ENCODE data around the gene FBXL22. TPM values are rescaled to one million over a fixed set of nuclear protein-coding genes. Genes with fewer than 3 reads are reported as not detected.

Gene FBXL22
- total RNA-seq, 2 donors from 2014 or later = 12.5 to 39.6 TPM

DNA sequence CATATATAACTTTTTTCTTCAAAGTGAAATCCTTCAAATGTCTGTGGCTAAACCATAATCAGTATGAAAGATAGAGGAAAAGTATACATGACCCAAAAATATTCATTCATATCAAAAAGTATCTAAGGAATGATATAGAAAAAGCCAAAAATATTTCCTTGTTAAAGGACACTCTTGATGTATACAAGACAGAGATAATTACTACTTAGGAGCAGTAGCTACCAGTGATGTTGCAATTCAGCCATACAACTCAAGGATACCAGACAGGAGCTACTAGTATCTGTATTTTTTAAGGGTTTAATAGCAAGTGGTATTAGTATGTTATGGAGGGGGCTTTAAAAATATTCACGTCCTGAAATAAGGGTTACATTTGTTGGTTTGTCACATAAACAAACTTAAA lies 37.0 kb downstream of the FBXL22 start:
- 90% methylated on average over 1 of the region's 1 CpG for WGBS
- H3K27ac ChIP-seq = no peak overlapping the region
- H3K4me1 ChIP-seq (replicated peaks) = no peaks in the 10 kb centered on the region
- no peaks in the 10 kb centered on the region for H3K9me3 ChIP-seq
- intact Hi-C loops (cut with DNase I) = no loop called here
- no peaks in the 10 kb centered on the region for H3K36me3 ChIP-seq
- H3K4me3 ChIP-seq = no peak overlapping the region
- H3K27me3 ChIP-seq (replicated peaks; ENCODE audit: insufficient read depth) = no peaks in the 10 kb centered on the region
- TF ChIP-seq POLR2AphosphoS5 (IDR thresholded peaks at IDR 0.05) = no peak
- TF ChIP-seq, protein P1, sequence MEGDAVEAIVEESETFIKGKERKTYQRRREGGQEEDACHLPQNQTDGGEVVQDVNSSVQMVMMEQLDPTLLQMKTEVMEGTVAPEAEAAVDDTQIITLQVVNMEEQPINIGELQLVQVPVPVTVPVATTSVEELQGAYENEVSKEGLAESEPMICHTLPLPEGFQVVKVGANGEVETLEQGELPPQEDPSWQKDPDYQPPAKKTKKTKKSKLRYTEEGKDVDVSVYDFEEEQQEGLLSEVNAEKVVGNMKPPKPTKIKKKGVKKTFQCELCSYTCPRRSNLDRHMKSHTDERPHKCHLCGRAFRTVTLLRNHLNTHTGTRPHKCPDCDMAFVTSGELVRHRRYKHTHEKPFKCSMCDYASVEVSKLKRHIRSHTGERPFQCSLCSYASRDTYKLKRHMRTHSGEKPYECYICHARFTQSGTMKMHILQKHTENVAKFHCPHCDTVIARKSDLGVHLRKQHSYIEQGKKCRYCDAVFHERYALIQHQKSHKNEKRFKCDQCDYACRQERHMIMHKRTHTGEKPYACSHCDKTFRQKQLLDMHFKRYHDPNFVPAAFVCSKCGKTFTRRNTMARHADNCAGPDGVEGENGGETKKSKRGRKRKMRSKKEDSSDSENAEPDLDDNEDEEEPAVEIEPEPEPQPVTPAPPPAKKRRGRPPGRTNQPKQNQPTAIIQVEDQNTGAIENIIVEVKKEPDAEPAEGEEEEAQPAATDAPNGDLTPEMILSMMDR (IDR thresholded peaks at IDR 0.05) = no peak
- no peak for TF ChIP-seq POLR2A (IDR thresholded peaks at IDR 0.05)
- DNase-seq (ENCODE audit: low spot score) = no peak

DNA sequence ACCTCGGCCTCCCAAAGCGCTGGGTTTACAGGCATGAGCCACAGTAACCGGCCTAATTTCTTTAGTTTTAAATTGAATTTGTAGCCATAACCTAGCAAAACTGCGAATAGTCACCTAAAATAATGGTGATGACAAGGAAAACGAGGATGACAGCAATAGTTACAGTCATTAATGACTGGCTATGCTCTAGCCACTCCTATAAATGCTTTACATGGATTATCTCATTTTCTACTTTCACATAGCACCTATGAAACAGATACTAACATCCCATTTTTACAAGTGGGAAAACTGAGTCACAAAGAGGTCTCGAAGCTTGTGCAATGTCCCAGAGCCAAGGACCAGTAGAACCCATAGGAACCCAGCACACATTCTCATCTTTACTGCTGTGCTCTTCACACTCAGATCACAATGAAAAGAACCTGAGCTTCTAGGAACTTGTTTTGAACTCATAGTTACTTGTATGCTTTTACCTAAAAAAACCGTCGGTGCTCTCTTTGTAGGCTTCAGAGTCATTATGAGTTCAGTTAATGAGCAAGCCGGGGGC lies 39.4 kb downstream of the FBXL22 start:
- Histone ChIP-seq H3K4me1 (replicated peaks) (no peaks in the 10 kb centered on the region), H3K9me3 (no peaks in the 10 kb centered on the region), H3K36me3 (peaks cover 0 to 3% of the 10 kb centered on the region in 2 donors), H3K27me3 (replicated peaks; ENCODE audit: insufficient read depth) (no peaks in the 10 kb centered on the region), H3K27ac (no peak overlapping the region), H3K4me3 (no peak overlapping the region)
- DNase-seq (ENCODE audit: low spot score) = no peak
- WGBS = 97% methylated on average over 9 of the region's 9 CpGs
- no peak for TF ChIP-seq POLR2A (IDR thresholded peaks at IDR 0.05)
- TF ChIP-seq POLR2AphosphoS5 (IDR thresholded peaks at IDR 0.05) = no peak
- TF ChIP-seq, protein P1 (IDR thresholded peaks at IDR 0.05) = no peak
- intact Hi-C loops (cut with DNase I) = no loop called here

DNA sequence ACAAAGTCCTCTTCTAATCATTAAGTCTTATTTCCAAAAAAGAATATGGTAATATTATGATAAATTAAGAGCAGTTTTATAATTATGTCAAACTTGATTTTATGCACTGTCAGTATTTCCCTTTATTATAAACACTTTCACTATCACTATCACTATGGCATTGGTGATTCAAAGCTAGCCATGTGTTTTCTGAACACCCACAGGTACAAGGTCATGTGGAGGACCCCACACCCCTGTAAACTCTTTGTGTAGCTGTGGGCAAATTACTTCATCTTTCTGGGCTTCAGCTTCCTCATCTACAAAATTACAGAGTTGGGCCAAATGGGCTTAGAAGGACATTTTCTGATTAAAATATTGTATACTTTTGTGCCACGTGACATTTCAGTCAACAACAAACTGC lies 41.7 kb downstream of the FBXL22 start:
- H3K36me3 ChIP-seq = peaks cover 0 to 3% of the 10 kb centered on the region in 2 donors
- H3K27me3 ChIP-seq (replicated peaks; ENCODE audit: insufficient read depth) = no peaks in the 10 kb centered on the region
- H3K4me3 ChIP-seq = no peak overlapping the region
- TF ChIP-seq, protein P1 (IDR thresholded peaks at IDR 0.05) = no peak
- no peak for TF ChIP-seq POLR2A (IDR thresholded peaks at IDR 0.05)
- no peak for TF ChIP-seq POLR2AphosphoS5 (IDR thresholded peaks at IDR 0.05)
- no peak for DNase-seq (ENCODE audit: low spot score)
- H3K27ac ChIP-seq = no peak overlapping the region
- WGBS = 94% methylated on average over 1 of the region's 1 CpG
- H3K9me3 ChIP-seq = no peaks in the 10 kb centered on the region
- intact Hi-C loops (cut with DNase I) = no loop called here
- no peaks in the 10 kb centered on the region for H3K4me1 ChIP-seq (replicated peaks)

GRCh38 chr15:63640146-63640545 lies 43.0 kb downstream of the FBXL22 start:
- Histone ChIP-seq H3K4me3 (no peak overlapping the region), H3K9me3 (no peaks in the 10 kb centered on the region), H3K27me3 (replicated peaks; ENCODE audit: insufficient read depth) (no peaks in the 10 kb centered on the region), H3K4me1 (replicated peaks) (no peaks in the 10 kb centered on the region), H3K27ac (no peak overlapping the region), H3K36me3 (peaks cover 0 to 3% of the 10 kb centered on the region in 2 donors)
- intact Hi-C loops (cut with DNase I) = no loop called here
- DNase-seq (ENCODE audit: low spot score) = no peak
- TF ChIP-seq POLR2AphosphoS5 (IDR thresholded peaks at IDR 0.05) = no peak
- TF ChIP-seq, protein P1 (IDR thresholded peaks at IDR 0.05) = no peak
- no peak for TF ChIP-seq POLR2A (IDR thresholded peaks at IDR 0.05)
- WGBS = 94% methylated on average over 3 of the region's 3 CpGs

Other genes starting within 250 kb of the FBXL22 start
- 1 to 10 TPM; 3.0 to 9.5 TPM for gene CA12, start 215.5 kb upstream of the FBXL22 start, total RNA-seq
- gene USP3, start 92.8 kb upstream of the FBXL22 start, total RNA-seq = 10 to 100 TPM; 44.2 to 45.8 TPM
- gene HERC1, start 236.6 kb downstream of the FBXL22 start, total RNA-seq = 100 to 1,000 TPM in 1 of 2 donors, 10 to 100 TPM in 1; 59.4 to 157 TPM

Data from prostate gland (tissue), 2 donors.